LNCaP clone FGC (cell line): ENCODE measurements around the gene DRD3.

Experiments used
- DNase-seq: peaks from one replicate; pipeline ENCODE4 v3.0.0-alpha.2; 2011; ENCODE audit warnings: low read depth
- H3K4me3 ChIP-seq: 2 replicates; pipeline ENCODE4 v1.5.1; 2011; ENCODE audit warnings: mild to moderate bottlenecking, low read depth, low read length, control low read depth
- CTCF ChIP-seq: IDR thresholded peaks from 2 replicates; pipeline ENCODE4 v1.5.1; 2012; ENCODE audit warnings: mild to moderate bottlenecking; ENCODE audit not compliant: control insufficient read depth, insufficient read depth; ENCODE audit errors: extremely low read depth

Gene DRD3

GRCh38 chr3:114171677-114172076 lies 7.2 kb downstream of the DRD3 start:
- no peak for TF ChIP-seq CTCF
- H3K4me3 ChIP-seq = no peak overlapping the region
- no peak for DNase-seq

- no peak for TF ChIP-seq CTCF
- H3K4me3 ChIP-seq = no peak overlapping the region
- no peak for DNase-seq
These were observed 10.7 kb downstream of the DRD3 start for GRCh38 chr3:114168150-114168549.

- no peak for TF ChIP-seq CTCF
- H3K4me3 ChIP-seq = no peak overlapping the region
- DNase-seq = no peak
These were observed 21.5 kb downstream of the DRD3 start for GRCh38 chr3:114157321-114157720.

- TF ChIP-seq CTCF = peak; percentile 75
- DNase-seq = peak; percentile 8
These were observed 23.5 kb downstream of the DRD3 start for GRCh38 chr3:114155370-114155821.

GRCh38 chr3:114154321-114154821 lies 24.5 kb downstream of the DRD3 start:
- no peak for DNase-seq
- no peak for TF ChIP-seq CTCF
- H3K4me3 ChIP-seq = no peak overlapping the region

More at GRCh38 chr3:114155370-114155821, 23.5 kb downstream of the DRD3 start:
- no peak overlapping the region for H3K4me3 ChIP-seq

GRCh38 chr3:114152519-114153151 lies 26.2 kb downstream of the DRD3 start:
- DNase-seq = peak; percentile 13
- H3K4me3 ChIP-seq = peak overlapping the region; percentile 47
- TF ChIP-seq CTCF = peak; percentile 88

- H3K4me3 ChIP-seq = no peak overlapping the region
- no peak for TF ChIP-seq CTCF
- no peak for DNase-seq
These were observed 27.8 kb downstream of the DRD3 start for GRCh38 chr3:114151091-114151490.
